ENCODE results near the gene TLR2. TPM values are rescaled to one million over a fixed set of nuclear protein-coding genes. Genes with fewer than 3 reads are reported as not detected.
A peak's percentile ranks its signal among the peaks of the same experiment; 100 is the strongest.

TLR2 gene
- total and polyA plus RNA-seq, 2 donors (not counting 3 experiments of a cell fraction or from before 2014, with no cell fraction given): 0.29 to 1.4 TPM

GRCh38 chr4:153651587-153651986, 32.5 kb upstream of the TLR2 start:
- peak overlapping the region; percentile 58 for H2AFZ ChIP-seq (ENCODE audit: low read depth, low read length)
- ChIA-PET CTCF (interaction anchor here (1.0 to 1.5 kb wide), 3 partner anchors 8 to 509 kb away, joined by 3 to 5 read pairs (median 4); no protein-coding TSS in a partner anchor), POLR2A (no interaction called here)
- no peak overlapping the region for H3K4me3 ChIP-seq (replicated peaks in 1 of 3; ENCODE audit: insufficient read depth in 1 of 3, low read depth in 1 of 3, low read length in 3 of 3)
- DNase-seq (ENCODE audit: low read depth, low spot score) (no peak), FAIRE-seq (peak; percentile 60)
- no peaks in the 10 kb centered on the region for H3K36me3 ChIP-seq (ENCODE audit: control insufficient read depth in 2 of 2, extremely low read depth in 1 of 2, insufficient read depth in 2 of 2, low read length in 2 of 2)
- peaks cover 5% of the 10 kb centered on the region for H3K4me1 ChIP-seq (ENCODE audit: control insufficient read depth, extremely low read depth, insufficient read depth, low read length)
- H3K9me3 ChIP-seq (replicated peaks; ENCODE audit: control insufficient read depth, insufficient read depth, low read length): no peaks in the 10 kb centered on the region
- dilution Hi-C loops (cut with MboI; ENCODE audit: extremely low pct_ligation_motif_present, low sequenced_read_pairs) (no loop called here), intact Hi-C loops (cut with micrococcal nuclease) (no loop called here)
- H3K79me2 ChIP-seq (ENCODE audit: control insufficient read depth, insufficient read depth, low read length): no peaks in the 10 kb centered on the region
- TF ChIP-seq GATA2 (IDR thresholded peaks at IDR 0.05; ENCODE audit: insufficient read depth, insufficient read length, low read depth, low read length) (no peak), MYC (IDR thresholded peaks at IDR 0.05; ENCODE audit: low read depth, low read length) (no peak), FOS (IDR thresholded peaks at IDR 0.05; ENCODE audit: borderline replicate concordance, insufficient read depth, low read length) (no peak), POLR2AphosphoS5 (IDR thresholded peaks at IDR 0.05; ENCODE audit: insufficient read depth, low read depth, low read length) (no peak), POLR2A (IDR thresholded peaks at IDR 0.05; ENCODE audit: low read depth, low read length) (no peak), JUN (IDR thresholded peaks at IDR 0.05; ENCODE audit: borderline replicate concordance, insufficient read depth, insufficient read length, low read depth) (no peak), CTCF (IDR thresholded peaks at IDR 0.05; ENCODE audit: extremely low read depth in 1 of 2, insufficient read depth in 1 of 2, low read depth in 1 of 2, low read length in 2 of 2) (no peak), MAX (IDR thresholded peaks at IDR 0.05; ENCODE audit: insufficient read depth, insufficient read length) (no peak), EZH2 (IDR thresholded peaks at IDR 0.05; ENCODE audit: borderline replicate concordance, low read depth, low read length, severe bottlenecking) (no peak)
- H3K27me3 ChIP-seq (ENCODE audit: control insufficient read depth in 2 of 2, insufficient read depth in 2 of 2, low read length in 2 of 2): peaks cover 0 to 2% of the 10 kb centered on the region in 2 experiments
- no TSS peak for BruUV-seq (replicated peaks)
- H3K4me2 ChIP-seq (ENCODE audit: insufficient read depth, low read length): no peak overlapping the region
- no peaks in the 10 kb centered on the region for H3K9me1 ChIP-seq (replicated peaks; ENCODE audit: control insufficient read depth, extremely low read depth, insufficient read depth, low read length)
- H4K20me1 ChIP-seq (replicated peaks; ENCODE audit: control insufficient read depth, extremely low read depth, insufficient read depth, low read length): no peaks in the 10 kb centered on the region
- H3K27ac ChIP-seq (ENCODE audit: insufficient read depth, low read depth, low read length): no peak overlapping the region
- no peak overlapping the region for H3K9ac ChIP-seq (replicated peaks; ENCODE audit: extremely low read depth, insufficient read depth, low read length)
